Non-pigmented ciliary epithelial cell (primary cell): ENCODE measurements around the gene FAM193A.
A peak's percentile ranks its signal among the peaks of the same experiment; 100 is the strongest.
"Not testable (repeated sequence)": the region's sequence is repeated elsewhere in the genome, so short reads cannot be mapped to it uniquely, and the experiment has no call there.

ENCODE experiments used
- DNase-seq: peaks from one replicate; pipeline ENCODE4 v3.0.0-alpha.2; 2010; ENCODE audit warnings: low read depth

Gene FAM193A

GRCh38 chr4:2650276-2650675, 113.8 kb downstream of the FAM193A start:
- no peak for DNase-seq

GRCh38 chr4:2651546-2651945, 115.1 kb downstream of the FAM193A start:
- no peak for DNase-seq

- DNase-seq = no peak
Measured at GRCh38 chr4:2651998-2652397, 115.6 kb downstream of the FAM193A start.

- DNase-seq = no peak
Measured at GRCh38 chr4:2652415-2653160, 116.1 kb downstream of the FAM193A start.

- DNase-seq = no peak
Measured at GRCh38 chr4:2660596-2661211, 124.3 kb downstream of the FAM193A start.

- DNase-seq = peak; percentile 68
Measured at GRCh38 chr4:2662598-2662997, 126.2 kb downstream of the FAM193A start.

GRCh38 chr4:2663275-2663674, 126.8 kb downstream of the FAM193A start:
- DNase-seq = no peak

GRCh38 chr4:2666722-2667247, 130.3 kb downstream of the FAM193A start:
- DNase-seq = no peak

- DNase-seq = no peak
Measured at GRCh38 chr4:2667428-2667827, 131.0 kb downstream of the FAM193A start.

GRCh38 chr4:2671267-2671895, 134.9 kb downstream of the FAM193A start:
- DNase-seq = no peak

GRCh38 chr4:2672082-2672481, 135.6 kb downstream of the FAM193A start:
- DNase-seq = no peak

- DNase-seq = no peak
Measured at GRCh38 chr4:2672700-2673099, 136.3 kb downstream of the FAM193A start.

GRCh38 chr4:2673157-2673556, 136.7 kb downstream of the FAM193A start:
- DNase-seq = no peak

- DNase-seq = not testable (repeated sequence)
Measured at GRCh38 chr4:2679762-2680161, 143.3 kb downstream of the FAM193A start.

- DNase-seq = no peak
Measured at GRCh38 chr4:2684486-2684885, 148.0 kb downstream of the FAM193A start.

- DNase-seq = no peak
Measured at GRCh38 chr4:2685541-2685940, 149.1 kb downstream of the FAM193A start.

GRCh38 chr4:2686379-2687265, 150.2 kb downstream of the FAM193A start:
- no peak for DNase-seq

GRCh38 chr4:2688281-2688680, 151.8 kb downstream of the FAM193A start:
- no peak for DNase-seq

- no peak for DNase-seq
Measured at GRCh38 chr4:2688697-2689096, 152.2 kb downstream of the FAM193A start.

- DNase-seq = no peak
Measured at GRCh38 chr4:2689114-2689513, 152.7 kb downstream of the FAM193A start.

GRCh38 chr4:2689825-2690700, 153.6 kb downstream of the FAM193A start:
- DNase-seq = no peak
